Transverse colon (tissue), 4 donors: Measurements from ENCODE around the gene RBMX2. TPM values are rescaled to one million over a fixed set of nuclear protein-coding genes. Genes with fewer than 3 reads are reported as not detected.

Experiments used
- DNase-seq: peaks from one replicate; pipeline ENCODE4 v3.0.0-alpha.2; 2019
- H3K27ac ChIP-seq, 4 donors: fragments of 200-600 bp; sonication (generic); 2 replicates each; pipeline ENCODE4 v1.5.1; 2016 to 2018; ENCODE audit warnings: inconsistent platforms in 4 of 4
- H3K27me3 ChIP-seq: fragments of 200-600 bp; sonication (generic); 2 replicates; pipeline ENCODE4 v1.5.1; 2017; ENCODE audit warnings: inconsistent platforms
- H3K36me3 ChIP-seq, 4 donors: fragments of 200-600 bp; sonication (generic); 2 replicates each; pipeline ENCODE4 v1.5.1; 2017 to 2019; ENCODE audit warnings: inconsistent platforms in 4 of 4
- H3K4me1 ChIP-seq, 4 donors: fragments of 200-600 bp; sonication (generic); 2 replicates each; pipeline ENCODE4 v1.5.1; 2017 to 2020; ENCODE audit warnings: inconsistent platforms in 4 of 4
- H3K4me3 ChIP-seq, 4 donors: fragments of 200-600 bp; sonication (generic); 1 replicate in 1 of 4; 2 replicates in 3 of 4; pipeline versions ENCODE4 v1.5.1 to v1.6.1; 2017 to 2019; ENCODE audit warnings: inconsistent platforms in 4 of 4
- H3K9me3 ChIP-seq, 2 donors: fragments of 200-600 bp; sonication (generic); 2 replicates each; pipeline ENCODE4 v1.5.1; 2017 to 2019; ENCODE audit warnings: inconsistent platforms in 2 of 2
- EP300 ChIP-seq: sonication (generic); formaldehyde crosslinking; IDR thresholded peaks from one replicate; pipeline ENCODE4 v1.6.1; 2017; ENCODE audit warnings: antibody characterized with exemption, low read depth
- POLR2A ChIP-seq: fragments of 450-650 bp; IDR thresholded peaks from one replicate; pipeline ENCODE4 v1.6.1; 2016; ENCODE audit warnings: antibody characterized with exemption, mild to moderate bottlenecking, moderate library complexity
- POLR2AphosphoS5 ChIP-seq, 3 donors: sonication (generic); formaldehyde crosslinking; IDR thresholded peaks; one replicate each; pipeline ENCODE4 v1.6.1; 2016; ENCODE audit warnings: antibody characterized with exemption in 3 of 3
- WGBS, 2 donors: methylation state at CpG; one replicate each; pipeline ENCODE4 v1.1.5; 2018; ENCODE audit warnings: low coverage in 1 of 2; 5-methylcytosine and 5-hydroxymethylcytosine counted together
- in situ Hi-C, 4 donors: fragments of 200-750 bp; cut with MboI; loops; one replicate each; pipeline versions ENCODE4 v1.15.0 to v1.15.1; 2017; ENCODE audit warnings: low sequenced_read_pairs in 3 of 4, low pct_ligation_motif_present in 1 of 4, low pct_unique_long_range_greater_than_20kb in 1 of 4
- intact Hi-C: fragments of 100-400 bp; cut with DNase I; formaldehyde crosslinking; loops from one replicate; pipeline ENCODE4 v1.15.1; 2023; ENCODE audit warnings: low total_unique reads
- total RNA-seq, 4 donors: library from RNA; depleted of rRNA; stranded (reverse); fragments of >200 nt; gene quantifications; one replicate each; pipeline ENCODE4 v1.1.0, GENCODE V29; 2016
- TF ChIP-seq, protein P1 (sequence below), 5 experiments: fragments of 200-600 bp in 3 of 5; fragments of 450-650 bp in 2 of 5; sonication (generic) in 3 of 5; IDR thresholded peaks; 1 replicate in 2 of 5; 2 replicates in 3 of 5; pipeline ENCODE4 v1.5.1; 2016 to 2017; ENCODE audit warnings: antibody characterized with exemption in 5 of 5, inconsistent platforms in 3 of 5, mild to moderate bottlenecking in 2 of 5, moderate library complexity in 1 of 5

RBMX2 gene
- total RNA-seq, 4 donors from 2014 or later: 1.00 to 13.0 (median 7.6) TPM

- TF ChIP-seq POLR2AphosphoS5 (IDR thresholded peaks at IDR 0.05) (no peak), EP300 (no peak), POLR2A (no peak)
- TF ChIP-seq, protein P1, sequence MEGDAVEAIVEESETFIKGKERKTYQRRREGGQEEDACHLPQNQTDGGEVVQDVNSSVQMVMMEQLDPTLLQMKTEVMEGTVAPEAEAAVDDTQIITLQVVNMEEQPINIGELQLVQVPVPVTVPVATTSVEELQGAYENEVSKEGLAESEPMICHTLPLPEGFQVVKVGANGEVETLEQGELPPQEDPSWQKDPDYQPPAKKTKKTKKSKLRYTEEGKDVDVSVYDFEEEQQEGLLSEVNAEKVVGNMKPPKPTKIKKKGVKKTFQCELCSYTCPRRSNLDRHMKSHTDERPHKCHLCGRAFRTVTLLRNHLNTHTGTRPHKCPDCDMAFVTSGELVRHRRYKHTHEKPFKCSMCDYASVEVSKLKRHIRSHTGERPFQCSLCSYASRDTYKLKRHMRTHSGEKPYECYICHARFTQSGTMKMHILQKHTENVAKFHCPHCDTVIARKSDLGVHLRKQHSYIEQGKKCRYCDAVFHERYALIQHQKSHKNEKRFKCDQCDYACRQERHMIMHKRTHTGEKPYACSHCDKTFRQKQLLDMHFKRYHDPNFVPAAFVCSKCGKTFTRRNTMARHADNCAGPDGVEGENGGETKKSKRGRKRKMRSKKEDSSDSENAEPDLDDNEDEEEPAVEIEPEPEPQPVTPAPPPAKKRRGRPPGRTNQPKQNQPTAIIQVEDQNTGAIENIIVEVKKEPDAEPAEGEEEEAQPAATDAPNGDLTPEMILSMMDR (IDR thresholded peaks at IDR 0.05): no peak
- 82% methylated on average over 4 of the region's 4 CpGs; no CpG with 5 or more reads in 1 of the 2 donors for WGBS, 2 donors
- intact Hi-C loops (no loop called here), in situ Hi-C loops (loop anchor here in 2 of 4 donors (25.0 kb wide), 1 partner anchor 527 kb away; the partner anchor contains the start of gene ENOX2 (in 2 of the 2))
- H3K9me3 ChIP-seq: no peaks in the 10 kb centered on the region
- no peaks in the 10 kb centered on the region for H3K36me3 ChIP-seq
- H3K27me3 ChIP-seq: no peaks in the 10 kb centered on the region
- H3K4me1 ChIP-seq: no peaks in the 10 kb centered on the region
- DNase-seq: no peak
- H3K4me3 ChIP-seq: no peak within 1 kb of the TSS
- H3K27ac ChIP-seq: no peak within 1 kb of the TSS
These were observed 16.3 kb upstream of the RBMX2 start, which contains the start of gene GPR119 for GRCh38 chrX:130385520-130385919. GPR119 (minus strand) TSS chrX:130385674; CDS start chrX:130385447, 227 bp downstream.

- Histone ChIP-seq H3K4me3 (no peak overlapping the region), H3K27me3 (no peaks in the 10 kb centered on the region), H3K27ac (no peak overlapping the region), H3K36me3 (no peaks in the 10 kb centered on the region), H3K4me1 (no peaks in the 10 kb centered on the region), H3K9me3 (no peaks in the 10 kb centered on the region)
- intact Hi-C loops (no loop called here), in situ Hi-C loops (loop anchor here in 2 of 4 donors (25.0 kb wide), 1 partner anchor 526 kb away; the partner anchor contains the start of gene ENOX2 (in 2 of the 2))
- no peak for DNase-seq
- 46 to 63% methylated on average over 3 to 5 of the region's 5 CpGs for WGBS, 2 donors
- TF ChIP-seq EP300: no peak
- no peak for TF ChIP-seq POLR2AphosphoS5 (IDR thresholded peaks at IDR 0.05)
- TF ChIP-seq POLR2A: no peak
- TF ChIP-seq, protein P1 (IDR thresholded peaks at IDR 0.05): no peak
These were observed 15.4 kb upstream of the RBMX2 start for GRCh38 chrX:130386408-130386808.

GRCh38 chrX:130393451-130394074 is 8.2 kb upstream of the RBMX2 start:
- Histone ChIP-seq H3K4me3 (no peak overlapping the region), H3K27ac (no peak overlapping the region), H3K36me3 (no peaks in the 10 kb centered on the region), H3K27me3 (no peaks in the 10 kb centered on the region), H3K9me3 (no peaks in the 10 kb centered on the region), H3K4me1 (no peaks in the 10 kb centered on the region)
- 39 to 60% methylated on average over 2 to 5 of the region's 5 CpGs for WGBS, 2 donors
- in situ Hi-C loops (loop anchor here in 3 of 4 donors (10.0 to 25.0 kb wide), 2 partner anchors 519 to 521 kb away; partner anchors contain the start of gene ENOX2 (in 2 of the 3)), intact Hi-C loops (no loop called here)
- peak; percentile 16 for DNase-seq
- TF ChIP-seq, protein P1 (IDR thresholded peaks at IDR 0.05): peak in 4 of 5 experiments; percentile 25 to 49 (median 42)
- no peak for TF ChIP-seq POLR2A

DNA sequence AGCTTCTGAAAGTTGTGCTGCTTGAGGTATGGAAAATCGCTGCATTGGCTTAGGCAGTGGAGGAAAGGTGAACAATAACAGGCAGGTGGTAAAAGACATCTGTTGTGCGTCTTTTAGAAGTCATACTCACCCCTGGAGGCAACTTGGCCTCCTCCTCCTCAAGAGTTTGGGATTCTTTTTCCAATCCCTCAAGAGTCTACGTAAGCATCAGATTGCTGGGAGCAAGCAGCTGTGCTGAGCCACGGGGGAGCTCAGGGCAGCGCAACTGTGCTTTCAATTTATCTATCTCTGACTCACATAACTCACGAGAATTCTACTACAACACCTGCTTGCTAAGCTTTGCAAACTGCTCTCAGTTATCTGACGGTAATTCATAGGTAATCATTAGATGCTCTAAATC is 6.4 kb upstream of the RBMX2 start:
- in situ Hi-C loops: loop anchor here in 3 of 4 donors (10.0 to 25.0 kb wide), 2 partner anchors 517 to 519 kb away; partner anchors contain the start of gene ENOX2 (in 2 of the 3)
- Histone ChIP-seq H3K36me3 (no peaks in the 10 kb centered on the region), H3K9me3 (no peaks in the 10 kb centered on the region), H3K4me3 (no peak overlapping the region), H3K27ac (no peak overlapping the region), H3K4me1 (no peaks in the 10 kb centered on the region), H3K27me3 (no peaks in the 10 kb centered on the region)
- no peak for DNase-seq
- TF ChIP-seq, protein P1 (IDR thresholded peaks at IDR 0.05): no peak
- TF ChIP-seq EP300: no peak
- no peak for TF ChIP-seq POLR2AphosphoS5 (IDR thresholded peaks at IDR 0.05)
- no peak for TF ChIP-seq POLR2A
- intact Hi-C loops: no loop called here
- WGBS, 2 donors: 55% methylated on average over 7 of the region's 7 CpGs; no CpG with 5 or more reads in 1 of the 2 donors
